ENCODE results near the gene RABL6.
"Not testable (repeated sequence)": the region's sequence is repeated elsewhere in the genome, so short reads cannot be mapped to it uniquely, and the experiment has no call there.

DNA sequence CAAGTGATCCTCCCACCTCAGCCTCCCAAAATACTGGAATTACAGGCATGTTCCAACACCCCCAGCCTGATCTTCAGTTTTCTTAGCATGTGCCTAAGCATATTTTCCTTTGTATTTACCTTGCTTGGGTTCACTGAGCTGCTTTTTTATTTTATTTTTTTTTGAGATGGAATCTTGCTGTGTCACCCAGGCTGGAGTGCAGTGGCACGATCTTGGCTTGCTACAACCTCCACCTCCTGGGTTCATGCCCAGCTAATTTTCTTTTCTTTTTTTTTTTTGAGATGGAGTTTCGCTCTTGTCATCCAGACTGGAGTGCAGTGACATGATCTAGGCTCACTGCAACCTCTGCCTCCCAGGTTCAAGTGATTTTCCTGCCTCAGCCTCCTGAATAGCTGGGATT, 61.9 kb downstream of the RABL6 start:
- TF ChIP-seq, protein P1, sequence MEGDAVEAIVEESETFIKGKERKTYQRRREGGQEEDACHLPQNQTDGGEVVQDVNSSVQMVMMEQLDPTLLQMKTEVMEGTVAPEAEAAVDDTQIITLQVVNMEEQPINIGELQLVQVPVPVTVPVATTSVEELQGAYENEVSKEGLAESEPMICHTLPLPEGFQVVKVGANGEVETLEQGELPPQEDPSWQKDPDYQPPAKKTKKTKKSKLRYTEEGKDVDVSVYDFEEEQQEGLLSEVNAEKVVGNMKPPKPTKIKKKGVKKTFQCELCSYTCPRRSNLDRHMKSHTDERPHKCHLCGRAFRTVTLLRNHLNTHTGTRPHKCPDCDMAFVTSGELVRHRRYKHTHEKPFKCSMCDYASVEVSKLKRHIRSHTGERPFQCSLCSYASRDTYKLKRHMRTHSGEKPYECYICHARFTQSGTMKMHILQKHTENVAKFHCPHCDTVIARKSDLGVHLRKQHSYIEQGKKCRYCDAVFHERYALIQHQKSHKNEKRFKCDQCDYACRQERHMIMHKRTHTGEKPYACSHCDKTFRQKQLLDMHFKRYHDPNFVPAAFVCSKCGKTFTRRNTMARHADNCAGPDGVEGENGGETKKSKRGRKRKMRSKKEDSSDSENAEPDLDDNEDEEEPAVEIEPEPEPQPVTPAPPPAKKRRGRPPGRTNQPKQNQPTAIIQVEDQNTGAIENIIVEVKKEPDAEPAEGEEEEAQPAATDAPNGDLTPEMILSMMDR (conservative IDR thresholded peaks at IDR 0.05): not testable (repeated sequence)
- TF ChIP-seq ZFX (IDR thresholded peaks at IDR 0.05): not testable (repeated sequence)

Data from C4-2B (cell line).